AG09319 (cell line): ENCODE results near the gene TPCN1.

Source experiments
- DNase-seq: peaks from one replicate; pipeline ENCODE4 v3.0.0-alpha.2; 2010; ENCODE audit warnings: low read depth; ENCODE audit errors: extremely low read depth
- CTCF ChIP-seq: IDR thresholded peaks from 2 replicates; pipeline ENCODE4 v1.5.1; 2011; ENCODE audit warnings: low read depth, mild to moderate bottlenecking, inconsistent platforms, low read length, moderate library complexity

The TPCN1 gene

GRCh38 chr12:113233967-113234366 lies 12.7 kb downstream of the TPCN1 start:
- TF ChIP-seq CTCF = no peak
- DNase-seq = no peak

- no peak for DNase-seq
- no peak for TF ChIP-seq CTCF
Measured at GRCh38 chr12:113234483-113234882, 13.2 kb downstream of the TPCN1 start.

GRCh38 chr12:113235976-113236375 lies 14.7 kb downstream of the TPCN1 start:
- TF ChIP-seq CTCF = no peak
- DNase-seq = no peak

GRCh38 chr12:113236539-113237399 lies 15.5 kb downstream of the TPCN1 start:
- DNase-seq = no peak
- TF ChIP-seq CTCF = no peak

DNA sequence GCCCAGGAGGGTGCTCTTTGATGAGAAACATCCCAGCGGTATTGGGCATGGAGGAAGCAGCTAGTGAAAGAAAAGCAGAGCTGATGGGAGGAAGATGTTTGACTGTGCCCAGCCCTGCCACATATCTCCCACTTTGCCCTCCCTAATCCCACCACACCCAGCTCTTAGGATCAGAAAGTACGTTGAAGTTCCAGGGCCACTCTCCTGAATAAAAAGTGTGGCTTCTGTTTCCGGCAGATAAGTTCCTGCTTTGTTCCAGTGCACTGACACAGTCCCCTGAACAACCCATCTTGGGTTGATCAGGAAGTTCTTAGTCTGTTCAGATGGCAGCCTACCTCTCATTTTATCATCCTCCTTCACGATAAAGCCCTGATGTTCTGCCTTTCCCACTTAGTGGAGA lies 16.5 kb downstream of the TPCN1 start:
- no peak for DNase-seq
- TF ChIP-seq CTCF = no peak

- TF ChIP-seq CTCF = no peak
- DNase-seq = no peak
Measured at GRCh38 chr12:113238309-113238708, 17.0 kb downstream of the TPCN1 start.

- no peak for TF ChIP-seq CTCF
- no peak for DNase-seq
Measured at GRCh38 chr12:113239288-113239771, 18.1 kb downstream of the TPCN1 start.
